ENCODE data around the gene UTP14A.
A peak's percentile ranks its signal among the peaks of the same experiment; 100 is the strongest.

UTP14A gene

DNA sequence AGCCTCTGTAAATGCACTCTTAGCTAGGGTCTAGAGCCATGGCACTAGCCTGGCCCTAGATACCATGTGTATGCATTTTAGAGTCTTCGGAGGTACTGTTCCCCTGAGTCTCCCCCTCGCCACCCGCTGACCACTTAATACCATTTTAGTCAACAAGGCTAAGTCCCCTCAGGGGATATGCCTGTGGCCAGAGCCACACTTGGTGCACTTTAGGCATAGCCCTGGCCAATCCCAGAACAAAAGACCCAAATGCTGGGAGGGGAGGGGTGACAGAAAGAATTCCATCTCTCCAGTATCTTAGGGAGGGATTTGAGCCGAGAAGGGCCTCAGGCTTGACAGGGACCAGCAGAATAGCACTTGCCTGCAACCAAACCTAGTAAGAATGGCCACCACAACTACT lies 47.9 kb downstream of the UTP14A start:
- no peak for DNase-seq

DNA sequence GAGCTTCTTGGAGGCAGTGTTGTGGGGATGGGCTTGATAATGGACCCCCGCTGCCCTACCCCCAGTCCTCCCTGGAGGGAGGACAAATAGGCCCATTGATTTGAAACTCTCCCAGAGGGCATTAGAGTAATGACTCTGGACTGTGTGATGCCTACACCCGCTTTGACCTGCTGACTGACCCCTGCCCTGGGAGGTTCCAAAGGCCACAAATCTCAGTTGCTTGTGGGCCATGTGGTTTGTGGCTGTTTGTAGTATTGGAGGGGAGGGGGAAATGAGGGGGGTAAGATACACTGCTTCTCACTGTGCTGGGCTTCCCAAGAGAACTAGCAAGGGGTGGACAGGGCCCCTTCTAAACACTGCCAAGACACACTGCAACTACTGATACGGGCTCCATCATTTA lies 48.8 kb downstream of the UTP14A start:
- DNase-seq, result no peak

DNA sequence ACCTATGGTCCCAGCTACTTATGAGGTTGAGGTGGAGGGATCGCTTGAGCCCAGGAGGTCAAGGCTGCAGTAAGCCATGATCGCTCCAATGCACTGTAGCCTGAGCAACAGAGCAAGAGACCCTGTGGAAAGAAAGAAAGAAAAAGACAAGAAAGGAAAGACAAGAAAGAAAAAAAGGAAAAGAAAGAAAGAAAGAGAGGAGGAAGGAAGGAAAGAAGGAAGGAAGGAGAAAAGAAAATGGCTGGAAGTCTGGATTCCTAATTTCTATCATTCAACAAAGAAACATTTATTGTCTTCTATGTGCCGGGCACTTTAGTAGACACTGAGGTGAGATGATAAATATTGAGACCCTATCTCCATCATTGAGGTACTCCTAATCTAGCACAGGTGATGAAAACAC lies 49.7 kb downstream of the UTP14A start:
- no peak for DNase-seq

DNA sequence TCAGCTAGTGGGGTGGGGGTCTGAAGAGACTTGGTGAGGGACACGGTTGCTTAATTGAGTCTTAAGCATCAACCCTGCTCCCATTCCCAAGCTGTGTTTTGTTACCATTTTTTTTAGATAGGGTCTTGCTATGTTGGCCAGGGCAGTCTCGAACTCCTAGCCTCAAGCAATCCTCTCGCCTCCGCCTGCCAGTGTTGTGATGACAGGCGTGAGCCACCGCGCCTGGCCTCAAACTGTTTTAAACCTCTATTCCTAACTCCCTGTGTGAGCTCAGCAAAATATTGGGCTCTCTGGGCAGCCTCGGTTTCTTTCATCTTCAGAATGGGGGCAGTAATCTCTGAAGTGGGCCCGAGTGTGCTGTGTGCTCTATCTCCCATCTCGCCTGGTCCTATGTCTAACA lies 50.2 kb downstream of the UTP14A start:
- no peak for DNase-seq

DNA sequence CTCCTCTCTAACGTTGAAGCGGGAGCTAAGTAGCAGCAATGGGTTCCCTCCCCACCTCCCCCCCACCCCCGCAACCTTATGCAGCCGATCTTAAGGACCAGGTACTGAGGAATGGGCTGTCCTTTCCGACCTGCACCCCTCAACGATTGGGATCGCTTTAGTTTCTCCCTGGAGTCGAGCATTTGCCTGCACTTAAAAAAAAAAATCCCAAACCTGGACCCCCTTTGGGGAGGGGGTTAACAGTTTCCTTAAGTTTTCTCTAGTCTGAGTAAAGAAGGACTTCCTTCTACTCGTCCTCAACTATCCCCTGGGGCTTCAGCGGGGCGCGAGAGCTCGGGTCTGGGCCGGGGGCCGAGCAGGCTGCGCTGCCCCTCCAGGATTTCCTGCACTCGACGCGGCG lies 50.8 kb downstream of the UTP14A start:
- DNase-seq, result no peak

DNA sequence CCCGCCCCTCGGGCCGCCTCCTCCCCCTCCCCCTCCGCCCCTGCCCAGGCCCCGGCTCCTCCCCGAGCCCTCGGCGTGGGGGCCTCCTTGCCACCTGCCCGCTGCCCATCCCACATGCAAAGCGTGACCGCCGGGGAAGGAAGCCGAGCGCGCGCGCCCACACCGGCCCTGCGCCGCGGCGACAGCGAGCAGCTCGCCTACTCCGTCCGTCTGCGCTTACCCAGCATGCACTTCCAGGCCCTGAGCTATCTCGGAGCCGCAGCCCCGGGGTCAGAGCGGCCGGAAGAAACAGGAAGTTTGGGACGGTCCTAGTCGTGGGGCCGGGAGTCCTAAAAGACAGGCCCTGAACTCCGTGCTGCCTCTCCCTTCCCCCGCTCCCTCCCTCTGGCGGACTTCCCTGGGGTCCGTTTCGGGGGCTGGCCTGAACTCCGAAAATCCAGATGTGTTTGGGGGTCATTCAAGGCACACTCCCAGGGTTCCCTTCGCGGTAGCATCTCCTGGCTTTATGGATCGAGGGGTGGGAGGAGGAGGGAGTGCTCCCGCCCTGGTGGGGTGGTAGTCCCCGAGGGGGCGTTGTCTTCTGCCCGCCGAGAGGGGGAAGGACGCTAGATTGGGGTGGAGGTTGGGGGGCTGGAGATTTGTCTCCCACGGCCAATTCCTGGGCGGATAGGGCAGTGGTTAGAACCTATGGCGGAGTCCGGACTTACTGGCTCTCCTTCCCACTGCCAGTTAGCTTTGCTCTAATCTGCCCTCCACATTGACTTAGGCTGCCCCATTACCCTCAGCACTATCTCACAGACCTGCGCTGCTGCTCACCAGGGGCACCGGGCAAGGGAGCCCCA lies 51.5 kb downstream of the UTP14A start:
- peak; percentile 44 for DNase-seq

DNA sequence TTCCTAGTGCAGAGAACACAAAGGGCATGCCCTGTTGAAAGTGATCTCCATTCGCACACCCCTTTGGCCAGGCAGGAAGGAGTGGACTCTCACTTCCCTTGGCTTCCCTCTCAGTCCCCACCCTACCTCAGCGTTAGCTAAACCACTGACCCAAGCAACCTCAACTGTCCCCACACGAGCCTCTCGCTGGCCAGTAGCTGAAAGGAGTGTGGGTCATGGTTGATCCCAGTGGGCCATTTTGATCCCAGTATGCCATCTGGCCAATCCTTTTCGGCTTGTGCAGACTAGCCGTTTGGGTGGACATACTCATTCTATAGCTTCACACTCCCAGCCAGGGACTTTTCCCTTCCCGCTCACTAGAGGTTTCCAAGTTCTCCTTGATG lies 52.1 kb downstream of the UTP14A start:
- DNase-seq, result no peak

DNA sequence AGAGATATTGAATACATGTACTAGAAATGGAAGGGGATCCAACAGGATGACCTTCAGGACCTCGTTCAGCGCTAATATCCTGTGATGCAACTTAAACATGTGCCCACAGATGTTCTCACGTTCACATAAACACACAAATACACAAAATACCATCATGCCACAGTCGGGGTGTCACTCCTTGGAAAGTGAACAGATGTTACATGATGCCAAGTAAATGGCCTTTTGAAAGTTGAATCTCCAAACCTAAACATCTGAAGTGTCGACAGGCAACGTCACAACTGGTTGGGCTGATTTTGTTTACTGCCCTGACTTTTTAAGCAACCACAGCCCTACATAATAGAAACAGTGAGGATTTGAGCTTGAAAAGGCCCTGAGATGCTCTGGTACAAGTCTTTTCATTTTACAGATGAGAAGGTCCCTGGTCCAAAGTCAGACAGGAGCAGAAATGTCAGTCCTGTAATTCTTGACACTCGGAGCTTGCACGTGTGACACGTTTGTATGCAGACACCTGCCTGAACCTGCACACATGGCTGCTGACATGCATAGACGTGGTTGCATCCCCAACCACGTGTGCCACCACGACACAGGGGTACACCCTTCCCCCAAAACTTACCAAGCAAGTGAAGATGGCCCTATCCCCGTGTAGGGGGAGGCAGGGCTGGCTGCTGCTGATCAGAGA lies 53.0 kb downstream of the UTP14A start:
- no peak for DNase-seq

DNA sequence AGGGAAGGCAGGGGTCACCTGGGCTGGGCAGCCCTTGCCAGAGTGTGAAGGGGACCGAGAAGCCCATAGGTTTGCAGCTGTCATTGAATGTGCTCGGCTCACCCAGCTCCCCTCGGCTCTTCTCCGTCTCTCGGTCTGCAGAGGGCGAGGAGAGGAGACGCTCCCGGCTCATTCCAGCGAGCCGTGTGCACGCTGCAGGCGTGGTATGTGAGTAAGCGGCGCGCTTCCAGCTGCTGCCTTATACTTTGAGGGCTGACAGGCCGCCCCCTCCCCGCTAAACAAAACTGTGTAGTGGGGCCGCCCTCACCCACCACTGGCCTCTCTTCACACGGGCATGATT lies 53.5 kb downstream of the UTP14A start:
- DNase-seq, result peak; percentile 30

DNA sequence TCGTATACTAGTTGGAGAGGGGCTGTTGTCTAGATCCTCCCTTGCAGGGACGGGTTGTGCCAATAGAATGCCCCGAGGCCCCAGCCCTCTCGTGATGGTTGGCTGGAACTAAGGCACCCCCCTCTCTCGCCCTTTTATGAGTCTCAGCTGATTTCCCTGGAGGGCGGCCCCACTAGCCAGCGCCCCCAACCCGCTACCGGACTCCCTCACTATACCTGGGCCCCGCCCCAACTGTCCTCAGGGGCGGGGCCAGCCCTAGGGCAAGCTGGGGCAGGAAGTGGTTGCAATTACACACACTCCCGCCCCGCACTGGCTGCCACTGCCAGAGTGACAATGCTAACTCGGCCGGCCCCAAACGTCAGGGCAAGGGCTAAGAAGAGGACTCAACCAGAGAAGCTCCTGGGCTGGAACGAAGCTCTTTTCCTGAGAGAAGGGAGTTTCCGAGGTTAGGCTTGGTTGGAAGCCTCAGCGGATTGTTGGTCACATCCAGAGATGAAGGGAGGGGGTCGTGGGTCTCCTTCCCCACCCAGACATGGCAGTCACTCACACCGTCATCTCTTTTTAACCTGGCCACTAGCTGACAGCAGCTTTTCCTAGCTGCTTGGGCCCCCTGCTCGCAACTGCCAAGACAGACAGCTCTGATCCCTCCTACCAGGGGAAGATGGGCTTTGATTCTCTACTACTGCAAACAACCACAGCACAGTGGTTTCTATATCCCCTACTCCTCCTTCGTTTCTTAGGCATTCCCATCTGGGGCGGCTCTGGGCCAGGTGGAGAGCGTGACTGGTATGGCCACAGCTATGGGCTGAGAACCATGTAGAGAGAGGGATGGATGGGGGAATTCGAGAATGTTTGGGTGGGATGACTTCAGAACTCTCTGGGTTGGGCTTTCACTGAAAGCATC lies 55.5 kb downstream of the UTP14A start:
- DNase-seq, result peak; percentile 24

DNA sequence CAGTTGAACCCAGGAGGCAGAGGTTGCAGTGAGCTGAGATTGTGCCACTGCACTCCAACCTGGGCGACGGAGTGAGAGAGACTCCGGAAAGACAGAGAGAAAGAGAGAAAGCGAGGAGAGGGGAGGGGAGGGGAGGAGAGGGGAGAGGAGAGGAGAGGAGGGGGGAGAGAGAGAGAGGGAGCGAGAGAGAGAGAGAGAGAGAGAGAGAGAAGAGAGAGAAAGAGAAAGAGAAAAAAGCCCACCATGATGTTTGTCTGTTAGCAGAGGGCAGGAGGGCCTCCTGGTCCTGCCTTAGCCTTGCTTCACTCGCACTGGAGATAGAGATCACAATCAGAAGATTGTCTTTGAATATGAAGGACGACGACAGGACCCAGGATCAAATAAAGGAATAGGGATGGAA lies 57.8 kb downstream of the UTP14A start:
- DNase-seq, result no peak

DNA sequence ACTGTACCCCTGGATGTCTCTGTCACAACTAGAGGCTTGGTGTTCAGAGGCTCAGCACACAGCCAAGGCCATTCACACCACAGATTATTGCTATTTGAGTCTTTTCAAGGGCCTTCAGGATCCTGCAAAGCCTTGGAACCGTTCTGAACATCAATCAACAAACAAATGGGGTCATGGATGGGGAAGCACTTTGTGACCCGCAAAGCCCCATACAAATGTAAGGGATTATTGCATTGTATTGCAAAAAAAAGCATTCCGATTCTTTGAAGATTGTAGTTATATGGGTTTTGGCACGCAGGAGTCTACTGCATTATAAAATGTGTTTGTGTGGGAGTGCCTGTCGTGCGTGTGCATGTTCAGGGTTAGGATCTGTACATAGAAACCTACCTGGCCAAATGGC lies 59.2 kb downstream of the UTP14A start:
- no peak for DNase-seq

DNA sequence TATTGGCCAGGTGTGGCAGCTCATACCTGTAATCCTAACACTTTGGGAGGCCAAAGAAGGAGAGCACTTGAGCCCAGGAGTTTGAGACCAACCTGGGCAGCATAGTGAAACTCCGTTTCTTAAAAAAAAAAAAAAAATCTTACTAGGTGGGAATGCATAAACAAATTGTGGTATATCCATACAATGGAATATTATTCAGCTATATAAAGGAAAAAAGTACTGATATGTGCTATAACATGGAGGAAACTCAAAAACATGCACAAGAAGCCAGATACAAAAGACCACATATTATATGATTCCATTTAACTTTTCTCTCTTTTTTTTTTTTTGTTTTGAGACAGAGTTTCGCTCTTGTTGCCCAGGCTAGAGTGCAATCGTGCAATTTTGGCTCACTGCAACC lies 63.0 kb downstream of the UTP14A start:
- DNase-seq, result no peak

DNA sequence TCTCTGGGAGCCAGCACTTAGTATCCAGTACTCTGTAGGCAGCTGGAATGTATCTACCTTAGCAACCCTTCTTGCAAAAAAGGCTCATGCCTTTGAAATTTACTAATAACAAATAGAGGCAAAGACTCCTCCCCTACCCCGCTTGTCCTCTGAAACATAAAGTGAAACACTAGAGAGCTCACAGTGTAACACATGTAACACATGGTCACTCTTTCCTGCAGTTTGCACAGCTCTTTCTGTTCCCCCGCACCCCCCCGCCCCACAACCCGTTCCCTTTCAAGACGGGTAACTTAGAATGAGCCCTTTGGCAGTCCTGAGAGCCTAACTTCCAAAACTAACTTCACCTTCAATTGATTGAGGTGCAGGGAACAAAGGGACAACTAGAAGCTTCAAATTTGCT lies 70.5 kb downstream of the UTP14A start:
- no peak for DNase-seq
